ENCODE measurements around the gene NGDN.

Gene NGDN

GRCh38 chr14:23468704-23469126 lies 788 bp upstream of the NGDN start:
- peak overlapping the region; percentile 68 for H4K91ac ChIP-seq (ENCODE audit: low read depth, low read length)
- no peak overlapping the region for H2BK12ac ChIP-seq (ENCODE audit: low read length)
- no peak overlapping the region for H3K27ac ChIP-seq (ENCODE audit: low read depth, low read length)
- H4K8ac ChIP-seq (ENCODE audit: low read depth, low read length), result peak overlapping the region; percentile 98
- peak overlapping the region; percentile 19 for H3K4ac ChIP-seq (ENCODE audit: low read depth, low read length)
- peak overlapping the region; percentile 77 for H2AFZ ChIP-seq (ENCODE audit: insufficient read depth, low read length, poor library complexity)
- no peak overlapping the region for H2BK5ac ChIP-seq (ENCODE audit: low read depth, low read length, poor library complexity)
- H3K79me2 ChIP-seq (ENCODE audit: control insufficient read depth, insufficient read depth, low read length, poor library complexity), result peaks cover 2% of the 10 kb centered on the region
- H3K27me3 ChIP-seq (ENCODE audit: insufficient read depth, low read length), result no peaks in the 10 kb centered on the region
- H3K4me1 ChIP-seq (ENCODE audit: control insufficient read depth in 1 of 2, insufficient read depth in 2 of 2, low read length in 2 of 2), result peaks cover 0 to 3% of the 10 kb centered on the region in 2 experiments
- H3K36me3 ChIP-seq (ENCODE audit: control insufficient read depth in 1 of 2, insufficient read depth in 2 of 2, low read length in 2 of 2), result peaks cover 10 to 21% of the 10 kb centered on the region in 2 experiments
- no peak overlapping the region for H3K4me3 ChIP-seq (ENCODE audit: low read depth, low read length)
- peaks cover 3% of the 10 kb centered on the region for H3K79me1 ChIP-seq (ENCODE audit: low read length)
- no peak overlapping the region for H3K18ac ChIP-seq (ENCODE audit: low read length)
- no CpG with 5 or more reads among the region's 15 CpGs for WGBS (ENCODE audit: extremely low coverage, insufficient coverage, insufficient read length)
- H2BK120ac ChIP-seq (ENCODE audit: insufficient read depth, low read length, poor library complexity), result peak overlapping the region; percentile 8
- DNase-seq, result no peak
- H4K12ac ChIP-seq (ENCODE audit: low read depth, low read length), result peak overlapping the region; percentile 95
- H3K9ac ChIP-seq (ENCODE audit: low read length), result no peak overlapping the region
- H2AK5ac ChIP-seq (ENCODE audit: low read length), result no peak overlapping the region
- peak overlapping the region; percentile 11 for H3K14ac ChIP-seq (ENCODE audit: low read length)
- H3K23ac ChIP-seq (ENCODE audit: low read length), result no peak overlapping the region
- H3K9me3 ChIP-seq (ENCODE audit: insufficient read depth, low read depth, low read length), result no peaks in the 10 kb centered on the region
- peak overlapping the region; percentile 59 for H3K4me2 ChIP-seq (ENCODE audit: low read length)

GRCh38 chr14:23469906-23470403 lies 452 bp downstream of the NGDN start:
- no CpG with 5 or more reads among the region's 11 CpGs for WGBS (ENCODE audit: extremely low coverage, insufficient coverage, insufficient read length)
- H3K79me1 ChIP-seq (ENCODE audit: low read length), result peaks cover 3% of the 10 kb centered on the region
- peak overlapping the region; percentile 78 for H3K14ac ChIP-seq (ENCODE audit: low read length)

GRCh38 chr14:23470947-23471346 lies 1.4 kb downstream of the NGDN start:
- H3K4ac ChIP-seq (ENCODE audit: low read depth, low read length), result no peak overlapping the region
- WGBS (ENCODE audit: extremely low coverage, insufficient coverage, insufficient read length), result no CpG with 5 or more reads among the region's 1 CpG

More at GRCh38 chr14:23469906-23470403, 452 bp downstream of the NGDN start:
- peak overlapping the region; percentile 95 for H4K12ac ChIP-seq (ENCODE audit: low read depth, low read length)
- H3K27ac ChIP-seq (ENCODE audit: low read depth, low read length), result peak overlapping the region; percentile 54
- peaks cover 2% of the 10 kb centered on the region for H3K79me2 ChIP-seq (ENCODE audit: control insufficient read depth, insufficient read depth, low read length, poor library complexity)
- no peak overlapping the region for H2BK5ac ChIP-seq (ENCODE audit: low read depth, low read length, poor library complexity)
- peak overlapping the region; percentile 99 for H4K8ac ChIP-seq (ENCODE audit: low read depth, low read length)
- H4K91ac ChIP-seq (ENCODE audit: low read depth, low read length), result peak overlapping the region; percentile 74
- peaks cover 12 to 23% of the 10 kb centered on the region in 2 experiments for H3K36me3 ChIP-seq (ENCODE audit: control insufficient read depth in 1 of 2, insufficient read depth in 2 of 2, low read length in 2 of 2)
- peak overlapping the region; percentile 87 for H3K4me2 ChIP-seq (ENCODE audit: low read length)
- peak overlapping the region; percentile 77 for H2AFZ ChIP-seq (ENCODE audit: insufficient read depth, low read length, poor library complexity)
- no peak overlapping the region for H3K23ac ChIP-seq (ENCODE audit: low read length)
- peak overlapping the region; percentile 99 for H3K9ac ChIP-seq (ENCODE audit: low read length)
- H2BK12ac ChIP-seq (ENCODE audit: low read length), result no peak overlapping the region
- peak overlapping the region; percentile 93 for H3K18ac ChIP-seq (ENCODE audit: low read length)
- H3K4me1 ChIP-seq (ENCODE audit: control insufficient read depth in 1 of 2, insufficient read depth in 2 of 2, low read length in 2 of 2), result peaks cover 0 to 3% of the 10 kb centered on the region in 2 experiments
- no peaks in the 10 kb centered on the region for H3K27me3 ChIP-seq (ENCODE audit: insufficient read depth, low read length)
- H3K9me3 ChIP-seq (ENCODE audit: insufficient read depth, low read depth, low read length), result no peaks in the 10 kb centered on the region
- no peak overlapping the region for H2BK120ac ChIP-seq (ENCODE audit: insufficient read depth, low read length, poor library complexity)
- DNase-seq, result no peak
- H2AK5ac ChIP-seq (ENCODE audit: low read length), result no peak overlapping the region
- H3K4me3 ChIP-seq (ENCODE audit: low read depth, low read length), result peak overlapping the region; percentile 97
- peak overlapping the region; percentile 66 for H3K4ac ChIP-seq (ENCODE audit: low read depth, low read length)

GRCh38 chr14:23478109-23478759 lies 8.7 kb downstream of the NGDN start:
- no peak overlapping the region for H3K14ac ChIP-seq (ENCODE audit: low read length)
- no peak overlapping the region for H3K4me2 ChIP-seq (ENCODE audit: low read length)
- H3K4me1 ChIP-seq (ENCODE audit: control insufficient read depth in 1 of 2, insufficient read depth in 2 of 2, low read length in 2 of 2), result no peaks in the 10 kb centered on the region
- no peak overlapping the region for H2BK120ac ChIP-seq (ENCODE audit: insufficient read depth, low read length, poor library complexity)
- H3K4me3 ChIP-seq (ENCODE audit: low read depth, low read length), result no peak overlapping the region
- H3K23ac ChIP-seq (ENCODE audit: low read length), result no peak overlapping the region
- H2BK5ac ChIP-seq (ENCODE audit: low read depth, low read length, poor library complexity), result no peak overlapping the region
- no peak overlapping the region for H2BK12ac ChIP-seq (ENCODE audit: low read length)
- no peak overlapping the region for H4K12ac ChIP-seq (ENCODE audit: low read depth, low read length)
- H3K27ac ChIP-seq (ENCODE audit: low read depth, low read length), result no peak overlapping the region
- no peak overlapping the region for H4K8ac ChIP-seq (ENCODE audit: low read depth, low read length)
- H3K79me2 ChIP-seq (ENCODE audit: control insufficient read depth, insufficient read depth, low read length, poor library complexity), result no peaks in the 10 kb centered on the region
- peak; percentile 71 to 88 for DNase-seq
- H3K27me3 ChIP-seq (ENCODE audit: insufficient read depth, low read length), result no peaks in the 10 kb centered on the region
- no peak overlapping the region for H3K4ac ChIP-seq (ENCODE audit: low read depth, low read length)
- no peaks in the 10 kb centered on the region for H3K79me1 ChIP-seq (ENCODE audit: low read length)
- H4K91ac ChIP-seq (ENCODE audit: low read depth, low read length), result no peak overlapping the region
- 100% methylated on average over 2 of the region's 5 CpGs for WGBS (ENCODE audit: extremely low coverage, insufficient coverage, insufficient read length)
- no peaks in the 10 kb centered on the region for H3K9me3 ChIP-seq (ENCODE audit: insufficient read depth, low read depth, low read length)
- H2AK5ac ChIP-seq (ENCODE audit: low read length), result no peak overlapping the region
- no peak overlapping the region for H3K9ac ChIP-seq (ENCODE audit: low read length)
- H3K36me3 ChIP-seq (ENCODE audit: control insufficient read depth in 1 of 2, insufficient read depth in 2 of 2, low read length in 2 of 2), result peaks cover 9 to 29% of the 10 kb centered on the region in 2 experiments
- no peak overlapping the region for H2AFZ ChIP-seq (ENCODE audit: insufficient read depth, low read length, poor library complexity)
- no peak overlapping the region for H3K18ac ChIP-seq (ENCODE audit: low read length)

More at GRCh38 chr14:23470947-23471346, 1.4 kb downstream of the NGDN start:
- H2BK120ac ChIP-seq (ENCODE audit: insufficient read depth, low read length, poor library complexity), result no peak overlapping the region
- H3K27ac ChIP-seq (ENCODE audit: low read depth, low read length), result no peak overlapping the region
- no peak overlapping the region for H3K4me3 ChIP-seq (ENCODE audit: low read depth, low read length)
- no peak overlapping the region for H4K8ac ChIP-seq (ENCODE audit: low read depth, low read length)
- peaks cover 0 to 3% of the 10 kb centered on the region in 2 experiments for H3K4me1 ChIP-seq (ENCODE audit: control insufficient read depth in 1 of 2, insufficient read depth in 2 of 2, low read length in 2 of 2)
- H3K18ac ChIP-seq (ENCODE audit: low read length), result no peak overlapping the region
- no peak overlapping the region for H3K4me2 ChIP-seq (ENCODE audit: low read length)
- peaks cover 2% of the 10 kb centered on the region for H3K79me2 ChIP-seq (ENCODE audit: control insufficient read depth, insufficient read depth, low read length, poor library complexity)
- no peaks in the 10 kb centered on the region for H3K9me3 ChIP-seq (ENCODE audit: insufficient read depth, low read depth, low read length)
- no peak overlapping the region for H2AK5ac ChIP-seq (ENCODE audit: low read length)
- H4K12ac ChIP-seq (ENCODE audit: low read depth, low read length), result no peak overlapping the region
- peaks cover 12 to 32% of the 10 kb centered on the region in 2 experiments for H3K36me3 ChIP-seq (ENCODE audit: control insufficient read depth in 1 of 2, insufficient read depth in 2 of 2, low read length in 2 of 2)
- H4K91ac ChIP-seq (ENCODE audit: low read depth, low read length), result no peak overlapping the region
- DNase-seq, result no peak
- H2BK5ac ChIP-seq (ENCODE audit: low read depth, low read length, poor library complexity), result no peak overlapping the region
- H2AFZ ChIP-seq (ENCODE audit: insufficient read depth, low read length, poor library complexity), result no peak overlapping the region
- H3K23ac ChIP-seq (ENCODE audit: low read length), result no peak overlapping the region
- H3K9ac ChIP-seq (ENCODE audit: low read length), result no peak overlapping the region
- H2BK12ac ChIP-seq (ENCODE audit: low read length), result no peak overlapping the region
- no peaks in the 10 kb centered on the region for H3K27me3 ChIP-seq (ENCODE audit: insufficient read depth, low read length)
- H3K14ac ChIP-seq (ENCODE audit: low read length), result no peak overlapping the region
- H3K79me1 ChIP-seq (ENCODE audit: low read length), result peaks cover 3% of the 10 kb centered on the region
